HTR-8/SVneo (cell line): Measurements from ENCODE around the gene LRRC36.
"Not testable (repeated sequence)": the region's sequence is repeated elsewhere in the genome, so short reads cannot be mapped to it uniquely, and the experiment has no call there.

Experiments
- DNase-seq: peaks from one replicate; pipeline ENCODE4 v3.0.0; 2011; ENCODE audit warnings: low spot score, mixed read lengths; ENCODE audit not compliant: insufficient read length
- FAIRE-seq: peaks from 2 replicates; lab custom pipeline; 2011; peaks lifted over from hg19 to GRCh38; lab: Jason Lieb, UNC

Gene LRRC36

GRCh38 chr16:67339453-67339852, 12.8 kb downstream of the LRRC36 start:
- FAIRE-seq (no peak), DNase-seq (no peak)

- no peak for FAIRE-seq
- no peak for DNase-seq
These were observed 14.6 kb downstream of the LRRC36 start for GRCh38 chr16:67341250-67341649.

GRCh38 chr16:67342616-67343015, 16.0 kb downstream of the LRRC36 start:
- no peak for FAIRE-seq
- DNase-seq, result no peak

GRCh38 chr16:67345401-67345800, 18.8 kb downstream of the LRRC36 start:
- FAIRE-seq (peak; percentile 46), DNase-seq (no peak)

GRCh38 chr16:67346341-67346740, 19.7 kb downstream of the LRRC36 start:
- DNase-seq (no peak), FAIRE-seq (no peak)

GRCh38 chr16:67349172-67349571, 22.6 kb downstream of the LRRC36 start:
- DNase-seq (no peak), FAIRE-seq (no peak)

GRCh38 chr16:67350324-67350723, 23.7 kb downstream of the LRRC36 start:
- FAIRE-seq, result no peak
- no peak for DNase-seq

GRCh38 chr16:67352463-67352862, 25.8 kb downstream of the LRRC36 start:
- FAIRE-seq, result not testable (repeated sequence)

GRCh38 chr16:67356396-67356795, 29.8 kb downstream of the LRRC36 start:
- no peak for FAIRE-seq

More at GRCh38 chr16:67352463-67352862, 25.8 kb downstream of the LRRC36 start:
- DNase-seq, result not testable (repeated sequence)

GRCh38 chr16:67357561-67357960, 30.9 kb downstream of the LRRC36 start:
- no peak for FAIRE-seq
- no peak for DNase-seq

More at GRCh38 chr16:67356396-67356795, 29.8 kb downstream of the LRRC36 start:
- no peak for DNase-seq

- not testable (repeated sequence) for FAIRE-seq, DNase-seq
These were observed 33.1 kb downstream of the LRRC36 start for GRCh38 chr16:67359540-67360269.

GRCh38 chr16:67361038-67361437, 34.4 kb downstream of the LRRC36 start:
- DNase-seq, result no peak
- no peak for FAIRE-seq

GRCh38 chr16:67364600-67365235, 38.1 kb downstream of the LRRC36 start:
- no peak for DNase-seq
- FAIRE-seq, result no peak

- FAIRE-seq (no peak), DNase-seq (no peak)
These were observed 44.0 kb downstream of the LRRC36 start for GRCh38 chr16:67370661-67371060.

- DNase-seq (no peak), FAIRE-seq (no peak)
These were observed 46.0 kb downstream of the LRRC36 start for GRCh38 chr16:67372664-67373063.

- not testable (repeated sequence) for FAIRE-seq, DNase-seq
These were observed 49.4 kb downstream of the LRRC36 start for GRCh38 chr16:67376012-67376411.

GRCh38 chr16:67378642-67379041, 52.0 kb downstream of the LRRC36 start:
- no peak for DNase-seq
- no peak for FAIRE-seq

- no peak for FAIRE-seq
- no peak for DNase-seq
These were observed 56.7 kb downstream of the LRRC36 start for GRCh38 chr16:67383284-67383683.

GRCh38 chr16:67384778-67385510, 58.3 kb downstream of the LRRC36 start:
- DNase-seq, result no peak
- no peak for FAIRE-seq

- FAIRE-seq (no peak), DNase-seq (no peak)
These were observed 60.3 kb downstream of the LRRC36 start for GRCh38 chr16:67386861-67387455.
